ENCODE measurements around the gene SLC25A12. TPM values are rescaled to one million over a fixed set of nuclear protein-coding genes. Genes with fewer than 3 reads are reported as not detected.

The SLC25A12 gene
- total and polyA plus RNA-seq, 2 of the 13 experiments (the other 11 are each of a cell fraction or from before 2014, with no cell fraction given) = 8.1 to 15.9 TPM

GRCh38 chr2:171837736-171838135, 56.3 kb downstream of the SLC25A12 start (continued):
- TF ChIP-seq E2F5 (CRISPR knock-in tag; conservative IDR thresholded peaks at IDR 0.05) (no peak), ZNF546 (CRISPR knock-in tag; conservative IDR thresholded peaks at IDR 0.05) (no peak), KDM2A (CRISPR knock-in tag; IDR thresholded peaks at IDR 0.05; ENCODE audit: borderline replicate concordance, low read depth) (no peak), ZBTB42 (CRISPR knock-in tag; IDR thresholded peaks at IDR 0.05) (no peak), RORA (CRISPR knock-in tag; IDR thresholded peaks at IDR 0.05) (no peak), ZNF577 (CRISPR knock-in tag; IDR thresholded peaks at IDR 0.05; ENCODE audit: borderline replicate concordance, low read depth) (no peak), YEATS2 (CRISPR knock-in tag; IDR thresholded peaks at IDR 0.05; ENCODE audit: borderline replicate concordance) (no peak), ZSCAN31 (CRISPR knock-in tag; IDR thresholded peaks at IDR 0.05; ENCODE audit: low read depth) (no peak), RELA (CRISPR knock-in tag; IDR thresholded peaks at IDR 0.05) (no peak), SOX13 (IDR thresholded peaks at IDR 0.05) (no peak), SOX13 (CRISPR knock-in tag; conservative IDR thresholded peaks at IDR 0.05 in 1 of 2, IDR thresholded peaks at IDR 0.05 in 1 of 2) (peak in 1 of 2 experiments; percentile 8; a peak in 1 of 4 replicates), AKNA (CRISPR knock-in tag; IDR thresholded peaks at IDR 0.05; ENCODE audit: borderline replicate concordance) (no peak), POLR2AphosphoS5 (IDR thresholded peaks at IDR 0.05; ENCODE audit: low read depth, low read length) (no peak), ZFP36L1 (CRISPR knock-in tag; IDR thresholded peaks at IDR 0.05) (no peak), ZSCAN5A (CRISPR knock-in tag; IDR thresholded peaks at IDR 0.05; ENCODE audit: borderline replicate concordance) (no peak), GTF3A (CRISPR knock-in tag; conservative IDR thresholded peaks at IDR 0.05) (no peak), CENPBD1 (CRISPR knock-in tag; IDR thresholded peaks at IDR 0.05; ENCODE audit: borderline replicate concordance, low read depth) (no peak), GATAD2A (CRISPR knock-in tag; IDR thresholded peaks at IDR 0.05) (peak; percentile 50; the same call in 1 of the 2 replicates), CHD4 (IDR thresholded peaks at IDR 0.05; ENCODE audit: borderline replicate concordance, low read length) (no peak), ZNF138 (CRISPR knock-in tag; IDR thresholded peaks at IDR 0.05; ENCODE audit: low read depth) (no peak), BRF2 (CRISPR knock-in tag; IDR thresholded peaks at IDR 0.05) (no peak)
